22Rv1 (cell line): Measurements from ENCODE around the gene RDH5.

Source experiments
- ZFX ChIP-seq: fragments of 450-650 bp; IDR thresholded peaks from 2 replicates; pipeline ENCODE4 v1.6.1; 2017; ENCODE audit warnings: antibody characterized with exemption, borderline replicate concordance
- TF ChIP-seq, protein P1 (sequence below): fragments of 450-650 bp; IDR thresholded peaks from 2 replicates; pipeline ENCODE4 v1.5.1; 2017; ENCODE audit warnings: mild to moderate bottlenecking

DNA sequence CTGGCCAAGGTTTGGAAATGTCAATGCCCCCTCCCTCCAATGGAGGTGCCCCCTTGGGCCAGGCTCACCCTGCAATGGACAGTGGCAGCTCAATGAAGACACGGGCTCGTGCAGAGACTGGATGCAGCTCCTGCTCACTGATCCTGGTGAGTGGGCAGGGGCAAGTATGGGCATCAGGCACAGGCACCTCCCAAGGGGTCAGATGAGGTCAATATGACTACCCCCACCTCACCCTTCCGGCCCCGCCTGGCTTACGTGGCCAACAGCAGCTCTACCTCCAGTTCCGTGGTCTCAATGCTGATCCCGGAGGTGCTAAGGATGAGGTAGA, 26.0 kb upstream of the RDH5 start:
- TF ChIP-seq, protein P1, sequence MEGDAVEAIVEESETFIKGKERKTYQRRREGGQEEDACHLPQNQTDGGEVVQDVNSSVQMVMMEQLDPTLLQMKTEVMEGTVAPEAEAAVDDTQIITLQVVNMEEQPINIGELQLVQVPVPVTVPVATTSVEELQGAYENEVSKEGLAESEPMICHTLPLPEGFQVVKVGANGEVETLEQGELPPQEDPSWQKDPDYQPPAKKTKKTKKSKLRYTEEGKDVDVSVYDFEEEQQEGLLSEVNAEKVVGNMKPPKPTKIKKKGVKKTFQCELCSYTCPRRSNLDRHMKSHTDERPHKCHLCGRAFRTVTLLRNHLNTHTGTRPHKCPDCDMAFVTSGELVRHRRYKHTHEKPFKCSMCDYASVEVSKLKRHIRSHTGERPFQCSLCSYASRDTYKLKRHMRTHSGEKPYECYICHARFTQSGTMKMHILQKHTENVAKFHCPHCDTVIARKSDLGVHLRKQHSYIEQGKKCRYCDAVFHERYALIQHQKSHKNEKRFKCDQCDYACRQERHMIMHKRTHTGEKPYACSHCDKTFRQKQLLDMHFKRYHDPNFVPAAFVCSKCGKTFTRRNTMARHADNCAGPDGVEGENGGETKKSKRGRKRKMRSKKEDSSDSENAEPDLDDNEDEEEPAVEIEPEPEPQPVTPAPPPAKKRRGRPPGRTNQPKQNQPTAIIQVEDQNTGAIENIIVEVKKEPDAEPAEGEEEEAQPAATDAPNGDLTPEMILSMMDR = no peak
- no peak for TF ChIP-seq ZFX
